ENCODE results near the gene WASHC1. TPM values are rescaled to one million over a fixed set of nuclear protein-coding genes. Genes with fewer than 3 reads are reported as not detected.
A peak's percentile ranks its signal among the peaks of the same experiment; 100 is the strongest.
"Not testable (repeated sequence)": the region's sequence is repeated elsewhere in the genome, so short reads cannot be mapped to it uniquely, and the experiment has no call there.

WASHC1 gene
- total and polyA plus RNA-seq, 9 donors = 8.3 to 26.1 (median 15.2) TPM

DNA sequence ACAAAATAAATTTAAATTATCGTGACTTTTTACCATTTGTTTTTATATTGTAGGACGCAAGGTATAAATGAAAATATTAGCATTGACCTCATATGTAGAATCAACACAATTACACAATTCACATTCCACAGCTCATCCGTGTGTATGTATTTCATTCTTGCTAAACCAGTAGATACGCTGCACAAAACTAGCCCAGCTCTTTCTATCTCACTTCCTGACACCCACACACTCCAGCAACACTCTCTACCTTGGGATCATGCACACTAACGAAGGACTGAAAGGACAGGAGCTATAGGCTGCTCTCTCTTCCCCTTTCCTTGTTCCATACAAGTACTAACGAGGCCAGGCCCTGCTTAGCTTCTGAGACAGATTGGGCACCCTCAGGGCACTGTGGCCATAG lies 16.9 kb upstream of the WASHC1 start:
- H3K4me1 ChIP-seq (ENCODE audit: control insufficient read depth, insufficient read depth, low read length); H3K36me3 ChIP-seq (ENCODE audit: control insufficient read depth, insufficient read depth, low read length); H3K27me3 ChIP-seq (ENCODE audit: control insufficient read depth, insufficient read depth, low read length); H3K27ac ChIP-seq (ENCODE audit: low read length); DNase-seq; H3K4me3 ChIP-seq (ENCODE audit: low read length); H3K9me3 ChIP-seq (replicated peaks; ENCODE audit: control insufficient read depth, low read depth, low read length): not testable (repeated sequence)
- no CpG with 5 or more reads among the region's 6 CpGs for WGBS (ENCODE audit: insufficient coverage)

DNA sequence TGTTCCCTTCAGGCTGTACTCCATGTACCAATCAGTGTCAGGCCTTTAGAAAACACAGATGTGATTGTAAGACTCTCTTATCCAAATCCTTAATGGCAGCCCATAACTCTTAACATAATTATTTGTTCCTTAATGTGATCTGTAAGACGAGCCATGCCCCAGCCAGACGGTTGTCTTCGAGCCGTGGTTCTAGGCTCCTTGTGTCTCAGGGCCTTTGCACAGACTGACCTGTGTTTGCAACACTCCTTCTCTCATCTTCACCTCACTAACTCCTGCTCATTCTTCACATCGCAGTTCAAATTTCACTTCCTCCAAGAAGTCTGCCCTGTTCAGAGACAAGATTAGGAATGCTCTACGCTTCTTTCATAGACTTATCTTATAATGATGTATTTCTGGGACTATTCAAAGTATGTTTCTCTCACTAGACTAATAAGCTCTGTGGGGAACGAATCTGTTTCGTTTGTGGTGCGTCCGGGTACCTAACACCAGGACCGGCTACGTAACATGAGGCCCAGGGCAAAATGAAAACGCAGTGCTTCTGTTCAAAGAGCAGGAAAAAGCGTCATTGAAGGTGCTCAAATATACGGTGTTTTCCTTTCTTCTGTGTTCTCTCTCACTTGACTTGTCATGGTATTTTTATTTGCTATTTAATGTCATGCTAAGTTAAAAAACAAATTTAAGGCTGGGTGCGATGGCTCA lies 16.1 kb upstream of the WASHC1 start:
- not testable (repeated sequence) for H3K4me1 ChIP-seq (ENCODE audit: control insufficient read depth, insufficient read depth, low read length); H3K27me3 ChIP-seq (ENCODE audit: control insufficient read depth, insufficient read depth, low read length); DNase-seq; H3K4me3 ChIP-seq (ENCODE audit: low read length); H3K36me3 ChIP-seq (ENCODE audit: control insufficient read depth, insufficient read depth, low read length); H3K9me3 ChIP-seq (replicated peaks; ENCODE audit: control insufficient read depth, low read depth, low read length); H3K27ac ChIP-seq (ENCODE audit: low read length)
- 88% methylated on average over 6 of the region's 16 CpGs for WGBS (ENCODE audit: insufficient coverage)

DNA sequence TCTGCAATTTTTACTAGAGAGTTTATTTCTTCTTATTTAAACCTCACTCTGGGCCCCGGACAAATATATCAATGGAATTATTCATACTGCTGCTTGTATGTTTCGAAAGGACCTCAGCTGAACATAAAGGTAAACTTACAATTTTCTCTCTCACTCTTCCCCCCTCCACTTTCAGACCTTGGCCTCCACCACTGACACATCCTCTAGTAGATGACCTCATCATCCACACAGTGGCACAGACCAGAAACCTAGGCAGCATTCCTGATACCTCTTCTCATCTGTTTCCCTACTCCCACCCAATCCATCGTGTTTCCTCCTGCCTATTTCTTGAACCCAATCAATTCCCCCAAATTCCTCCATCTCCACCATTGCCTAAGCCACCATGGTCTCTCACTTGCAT lies 15.2 kb upstream of the WASHC1 start:
- H3K4me3 ChIP-seq (ENCODE audit: low read length); H3K27ac ChIP-seq (ENCODE audit: low read length); H3K27me3 ChIP-seq (ENCODE audit: control insufficient read depth, insufficient read depth, low read length); H3K36me3 ChIP-seq (ENCODE audit: control insufficient read depth, insufficient read depth, low read length); H3K9me3 ChIP-seq (replicated peaks; ENCODE audit: control insufficient read depth, low read depth, low read length); H3K4me1 ChIP-seq (ENCODE audit: control insufficient read depth, insufficient read depth, low read length); DNase-seq: not testable (repeated sequence)
- no CpG with 5 or more reads among the region's 3 CpGs for WGBS (ENCODE audit: insufficient coverage)

DNA sequence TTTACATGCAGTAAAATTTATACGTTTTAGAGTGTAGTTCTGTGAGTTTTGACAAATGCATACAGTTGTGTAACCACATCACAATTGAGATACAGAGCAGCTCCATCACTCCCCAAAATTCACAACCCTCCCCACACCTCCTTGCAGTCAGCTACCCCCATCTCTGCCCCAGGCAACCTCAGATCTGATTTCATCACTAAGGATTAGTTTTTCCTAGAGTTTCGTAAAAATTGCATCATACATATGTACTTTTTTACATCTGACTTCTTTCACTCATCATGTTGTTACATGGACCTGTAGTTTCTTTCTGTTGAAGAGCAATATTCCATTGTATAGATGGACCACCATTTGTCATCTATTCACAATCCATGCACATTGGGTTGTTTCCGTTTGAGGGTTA lies 14.4 kb upstream of the WASHC1 start:
- not testable (repeated sequence) for H3K27me3 ChIP-seq (ENCODE audit: control insufficient read depth, insufficient read depth, low read length); H3K36me3 ChIP-seq (ENCODE audit: control insufficient read depth, insufficient read depth, low read length); H3K4me3 ChIP-seq (ENCODE audit: low read length); H3K9me3 ChIP-seq (replicated peaks; ENCODE audit: control insufficient read depth, low read depth, low read length); H3K4me1 ChIP-seq (ENCODE audit: control insufficient read depth, insufficient read depth, low read length); DNase-seq; H3K27ac ChIP-seq (ENCODE audit: low read length)
- WGBS (ENCODE audit: insufficient coverage) = no CpG with 5 or more reads among the region's 3 CpGs

DNA sequence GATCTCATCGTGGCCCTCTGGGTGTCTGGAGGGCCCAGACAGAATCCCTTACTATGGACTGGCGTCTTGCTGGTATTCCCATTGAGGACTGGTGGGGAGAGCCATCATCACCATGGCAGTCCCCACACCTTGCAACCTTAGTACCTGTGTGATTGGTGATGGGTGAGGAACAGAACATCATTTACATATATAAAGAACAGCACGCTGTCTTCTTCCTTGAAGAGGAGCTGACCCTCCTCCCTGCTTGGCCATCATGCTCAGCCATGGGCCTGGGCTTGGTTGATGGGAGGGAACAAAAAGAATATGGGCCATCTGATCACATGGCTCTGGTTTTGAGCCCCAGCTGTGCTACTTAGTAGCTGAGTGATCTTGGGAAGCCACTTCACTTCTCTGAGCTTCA lies 13.9 kb upstream of the WASHC1 start:
- WGBS (ENCODE audit: insufficient coverage) = no CpG with 5 or more reads among the region's 3 CpGs
- not testable (repeated sequence) for H3K4me1 ChIP-seq (ENCODE audit: control insufficient read depth, insufficient read depth, low read length)

DNA sequence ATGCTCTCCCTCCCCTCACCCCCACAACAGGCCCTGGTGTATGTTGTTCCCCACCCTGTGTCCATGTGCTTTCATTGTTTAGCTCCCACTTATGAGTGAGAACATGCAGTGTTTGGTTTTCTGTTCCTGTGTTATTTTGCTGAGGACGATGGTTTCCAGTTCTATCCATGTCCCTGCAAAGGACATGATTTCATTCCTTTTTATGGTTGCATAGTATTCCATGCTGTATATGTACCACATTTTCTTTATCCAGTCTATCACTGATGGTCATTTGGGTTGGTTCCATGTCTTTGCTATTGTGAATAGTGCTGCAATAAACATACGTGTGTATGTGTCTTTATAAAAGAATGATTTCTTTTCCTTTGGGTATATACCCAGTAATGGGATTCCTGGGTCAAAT lies 12.6 kb upstream of the WASHC1 start:
- DNase-seq; H3K4me3 ChIP-seq (ENCODE audit: low read length); H3K9me3 ChIP-seq (replicated peaks; ENCODE audit: control insufficient read depth, low read depth, low read length); H3K4me1 ChIP-seq (ENCODE audit: control insufficient read depth, insufficient read depth, low read length); H3K27ac ChIP-seq (ENCODE audit: low read length); H3K27me3 ChIP-seq (ENCODE audit: control insufficient read depth, insufficient read depth, low read length); H3K36me3 ChIP-seq (ENCODE audit: control insufficient read depth, insufficient read depth, low read length): not testable (repeated sequence)
- WGBS (ENCODE audit: insufficient coverage) = no CpG with 5 or more reads among the region's 2 CpGs

More for the DNA sequence above, 13.9 kb upstream of the WASHC1 start:
- not testable (repeated sequence) for H3K27ac ChIP-seq (ENCODE audit: low read length); H3K4me3 ChIP-seq (ENCODE audit: low read length); H3K27me3 ChIP-seq (ENCODE audit: control insufficient read depth, insufficient read depth, low read length); H3K36me3 ChIP-seq (ENCODE audit: control insufficient read depth, insufficient read depth, low read length); DNase-seq; H3K9me3 ChIP-seq (replicated peaks; ENCODE audit: control insufficient read depth, low read depth, low read length)

DNA sequence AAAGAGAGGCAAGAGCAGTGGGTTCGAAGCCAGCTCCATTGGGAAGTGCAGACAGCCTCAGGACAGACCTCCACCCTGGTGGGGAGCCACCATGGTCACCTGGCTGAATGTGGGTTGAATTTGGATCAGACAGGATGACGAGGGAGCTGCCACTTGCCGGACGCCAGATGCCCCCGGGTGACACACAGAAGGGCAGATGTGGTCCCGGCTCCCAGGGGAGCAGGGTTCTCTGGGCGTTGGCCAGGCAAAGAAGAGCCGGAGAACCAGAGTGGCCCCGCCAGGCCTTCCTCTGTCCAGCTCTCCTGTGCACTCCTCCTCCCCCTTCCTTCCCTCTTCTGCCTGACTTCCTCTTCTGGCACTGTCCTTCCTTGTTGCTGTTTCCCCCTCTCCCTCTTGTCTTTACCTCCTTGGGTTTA lies 12.0 kb upstream of the WASHC1 start:
- not testable (repeated sequence) for H3K4me1 ChIP-seq (ENCODE audit: control insufficient read depth, insufficient read depth, low read length); H3K27ac ChIP-seq (ENCODE audit: low read length); H3K27me3 ChIP-seq (ENCODE audit: control insufficient read depth, insufficient read depth, low read length); H3K4me3 ChIP-seq (ENCODE audit: low read length); DNase-seq; H3K36me3 ChIP-seq (ENCODE audit: control insufficient read depth, insufficient read depth, low read length); H3K9me3 ChIP-seq (replicated peaks; ENCODE audit: control insufficient read depth, low read depth, low read length)
- 80% methylated on average over 3 of the region's 9 CpGs for WGBS (ENCODE audit: insufficient coverage)

DNA sequence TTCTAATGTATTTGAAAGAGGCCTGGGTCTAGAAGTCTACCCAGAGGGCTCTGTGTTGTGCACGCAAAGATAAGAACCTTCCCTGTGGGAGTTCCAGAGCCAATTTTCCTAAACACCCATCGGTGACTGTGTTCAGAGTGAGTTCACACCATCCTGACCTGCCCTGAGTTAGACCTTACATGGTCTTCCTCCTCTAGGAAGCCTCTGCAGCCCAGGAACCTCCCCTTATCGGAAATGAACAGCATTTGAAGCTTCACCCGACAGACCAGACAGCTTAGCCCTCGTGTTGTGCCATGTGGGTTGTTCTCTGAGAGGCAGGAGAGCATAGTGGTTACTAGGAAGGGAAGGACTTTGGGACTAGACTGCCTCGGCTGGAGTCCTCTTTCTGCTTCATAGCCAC lies 3.1 kb upstream of the WASHC1 start:
- H3K27ac ChIP-seq (ENCODE audit: low read length); DNase-seq; H3K9me3 ChIP-seq (replicated peaks; ENCODE audit: control insufficient read depth, low read depth, low read length); H3K27me3 ChIP-seq (ENCODE audit: control insufficient read depth, insufficient read depth, low read length); H3K36me3 ChIP-seq (ENCODE audit: control insufficient read depth, insufficient read depth, low read length); H3K4me3 ChIP-seq (ENCODE audit: low read length); H3K4me1 ChIP-seq (ENCODE audit: control insufficient read depth, insufficient read depth, low read length): not testable (repeated sequence)
- no CpG with 5 or more reads among the region's 6 CpGs for WGBS (ENCODE audit: insufficient coverage)

DNA sequence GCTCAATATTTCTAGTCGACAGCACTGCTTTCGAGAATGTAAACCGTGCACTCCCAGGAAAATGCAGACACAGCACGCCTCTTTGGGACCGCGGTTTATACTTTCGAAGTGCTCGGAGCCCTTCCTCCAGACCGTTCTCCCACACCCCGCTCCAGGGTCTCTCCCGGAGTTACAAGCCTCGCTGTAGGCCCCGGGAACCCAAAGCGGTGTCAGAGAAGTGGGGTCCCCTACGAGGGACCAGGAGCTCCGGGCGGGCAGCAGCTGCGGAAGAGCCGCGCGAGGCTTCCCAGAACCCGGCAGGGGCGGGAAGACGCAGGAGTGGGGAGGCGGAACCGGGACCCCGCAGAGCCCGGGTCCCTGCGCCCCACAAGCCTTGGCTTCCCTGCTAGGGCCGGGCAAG lies 481 bp downstream of the WASHC1 start:
- not testable (repeated sequence) for H3K4me1 ChIP-seq (ENCODE audit: control insufficient read depth, insufficient read depth, low read length); DNase-seq; H3K27me3 ChIP-seq (ENCODE audit: control insufficient read depth, insufficient read depth, low read length); H3K9me3 ChIP-seq (replicated peaks; ENCODE audit: control insufficient read depth, low read depth, low read length); H3K27ac ChIP-seq (ENCODE audit: low read length); H3K36me3 ChIP-seq (ENCODE audit: control insufficient read depth, insufficient read depth, low read length)
- H3K4me3 ChIP-seq (ENCODE audit: low read length) = peak overlapping the region; percentile 34
- no CpG with 5 or more reads among the region's 30 CpGs for WGBS (ENCODE audit: insufficient coverage)

DNA sequence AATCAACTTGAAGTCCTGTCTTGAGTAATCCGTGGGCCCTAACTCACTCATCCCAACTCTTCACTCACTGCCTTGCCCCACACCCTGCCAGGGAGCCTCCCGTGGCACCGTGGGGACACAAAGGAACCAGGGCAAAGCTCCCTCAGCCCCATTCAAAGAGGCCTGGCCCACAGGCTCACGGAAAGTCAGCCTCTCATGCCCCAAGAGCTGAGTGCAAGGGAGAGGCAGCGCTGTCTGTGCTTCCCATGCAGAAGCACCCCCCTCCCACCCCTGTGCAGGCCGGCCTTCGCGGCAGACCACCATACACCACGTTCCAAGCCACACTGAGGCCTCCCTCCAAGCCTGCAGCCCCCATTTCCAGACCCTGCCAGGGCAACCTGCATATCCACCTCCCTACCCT lies 7.6 kb downstream of the WASHC1 start:
- H3K9me3 ChIP-seq (replicated peaks; ENCODE audit: control insufficient read depth, low read depth, low read length); DNase-seq; H3K27me3 ChIP-seq (ENCODE audit: control insufficient read depth, insufficient read depth, low read length); H3K4me1 ChIP-seq (ENCODE audit: control insufficient read depth, insufficient read depth, low read length); H3K27ac ChIP-seq (ENCODE audit: low read length); H3K36me3 ChIP-seq (ENCODE audit: control insufficient read depth, insufficient read depth, low read length); H3K4me3 ChIP-seq (ENCODE audit: low read length): not testable (repeated sequence)
- WGBS (ENCODE audit: insufficient coverage) = no CpG with 5 or more reads among the region's 9 CpGs

DNA sequence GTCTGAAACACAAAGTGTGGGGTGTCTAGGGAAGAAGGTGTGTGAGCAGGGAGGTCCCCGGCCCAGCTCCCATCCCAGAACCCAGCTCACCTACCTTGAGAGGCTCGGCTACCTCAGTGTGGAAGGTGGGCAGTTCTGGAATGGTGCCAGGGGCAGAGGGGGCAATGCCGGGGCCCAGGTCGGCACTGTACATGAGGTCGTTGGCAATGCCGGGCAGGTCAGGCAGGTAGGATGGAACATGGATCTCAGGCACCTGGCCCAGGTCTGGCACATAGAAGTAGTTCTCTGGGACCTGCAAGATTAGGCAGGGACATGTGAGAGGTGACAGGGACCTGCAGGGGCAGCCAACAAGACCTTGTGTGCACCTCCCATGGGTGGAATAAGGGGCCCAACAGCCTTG lies 12.4 kb downstream of the WASHC1 start:
- not testable (repeated sequence) for DNase-seq; H3K4me3 ChIP-seq (ENCODE audit: low read length); H3K27ac ChIP-seq (ENCODE audit: low read length); H3K9me3 ChIP-seq (replicated peaks; ENCODE audit: control insufficient read depth, low read depth, low read length); H3K36me3 ChIP-seq (ENCODE audit: control insufficient read depth, insufficient read depth, low read length); H3K27me3 ChIP-seq (ENCODE audit: control insufficient read depth, insufficient read depth, low read length); H3K4me1 ChIP-seq (ENCODE audit: control insufficient read depth, insufficient read depth, low read length)
- WGBS (ENCODE audit: insufficient coverage) = no CpG with 5 or more reads among the region's 6 CpGs

All from muscle of leg (tissue), 11 donors.